ENCODE data around the gene CENPN.

The CENPN gene, protein sequence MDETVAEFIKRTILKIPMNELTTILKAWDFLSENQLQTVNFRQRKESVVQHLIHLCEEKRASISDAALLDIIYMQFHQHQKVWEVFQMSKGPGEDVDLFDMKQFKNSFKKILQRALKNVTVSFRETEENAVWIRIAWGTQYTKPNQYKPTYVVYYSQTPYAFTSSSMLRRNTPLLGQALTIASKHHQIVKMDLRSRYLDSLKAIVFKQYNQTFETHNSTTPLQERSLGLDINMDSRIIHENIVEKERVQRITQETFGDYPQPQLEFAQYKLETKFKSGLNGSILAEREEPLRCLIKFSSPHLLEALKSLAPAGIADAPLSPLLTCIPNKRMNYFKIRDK

DNA sequence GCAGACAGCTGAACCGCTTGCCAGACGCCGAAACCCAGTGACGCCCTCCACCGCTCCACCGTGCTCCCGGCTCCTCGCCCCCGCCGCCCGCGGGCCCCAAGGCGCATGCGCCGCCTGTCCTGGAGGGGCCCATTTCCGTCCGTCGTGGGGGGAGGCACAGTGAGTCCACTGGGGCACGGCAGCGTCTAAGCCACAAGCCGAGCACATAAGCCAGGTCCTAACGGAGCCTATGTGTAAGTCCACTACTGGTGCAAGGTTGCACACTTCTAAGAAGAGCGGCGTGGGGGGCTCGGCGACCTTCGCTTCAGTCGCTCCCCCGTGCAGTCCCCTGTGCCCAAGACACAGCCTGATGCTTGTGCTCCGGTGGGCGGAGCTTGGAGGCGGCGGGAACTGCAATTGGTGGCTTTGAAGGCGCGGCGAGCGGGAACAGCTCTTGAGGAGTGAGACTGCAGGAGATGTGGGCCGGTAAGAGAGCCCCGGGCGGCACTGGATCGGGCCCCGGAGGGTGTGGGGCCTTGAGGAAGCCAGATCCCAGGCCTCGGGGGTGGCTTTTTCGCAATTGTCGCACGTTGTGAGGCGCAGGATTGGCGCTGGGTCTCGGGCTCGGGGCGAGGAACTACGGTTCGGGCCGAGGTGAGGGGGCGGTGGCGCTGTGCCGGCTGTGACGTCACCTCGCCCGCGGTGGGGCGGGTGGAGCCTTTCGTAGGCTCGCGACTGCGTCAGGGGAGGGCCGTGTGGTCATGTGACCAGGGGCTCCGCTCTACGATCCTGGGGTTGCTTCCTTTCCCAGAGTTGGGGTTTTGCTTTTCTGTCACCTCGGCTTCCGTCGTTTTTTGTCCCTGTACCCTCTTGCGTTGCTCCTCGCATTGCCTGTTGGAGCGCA, at the start of gene CENPN, which contains the start of gene CMC2:
TSS of gene CENPN (plus strand) at position 402 of the 883 bp plus-strand sequence. CDS start 4,726 bp downstream, outside the sequence.
TSS of gene CMC2 (minus strand) at position 73 of the 883 bp plus-strand sequence. CDS start 9,491 bp downstream, outside the sequence.
- peak; percentile 97 for DNase-seq (ENCODE audit: low spot score)

DNA sequence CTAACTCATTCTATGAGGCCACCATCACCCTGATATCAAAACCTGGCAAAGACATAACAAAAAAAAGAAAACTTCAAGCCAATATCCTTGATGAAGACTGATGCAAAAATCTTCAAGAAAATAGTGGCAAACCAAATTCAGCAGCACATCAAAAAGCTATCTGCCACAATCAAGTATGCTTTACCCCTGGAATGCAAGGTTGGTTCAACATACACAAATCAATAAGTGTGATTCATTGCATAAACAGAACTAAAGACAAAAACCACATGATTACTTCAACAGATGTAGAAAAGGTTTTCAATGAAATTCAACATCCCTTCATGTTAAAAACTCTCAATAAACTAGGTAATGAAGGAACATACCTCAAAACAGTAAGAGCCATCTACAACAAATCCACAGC, 48.7 kb upstream of the CENPN start:
- no peak for DNase-seq (ENCODE audit: low spot score)

DNA sequence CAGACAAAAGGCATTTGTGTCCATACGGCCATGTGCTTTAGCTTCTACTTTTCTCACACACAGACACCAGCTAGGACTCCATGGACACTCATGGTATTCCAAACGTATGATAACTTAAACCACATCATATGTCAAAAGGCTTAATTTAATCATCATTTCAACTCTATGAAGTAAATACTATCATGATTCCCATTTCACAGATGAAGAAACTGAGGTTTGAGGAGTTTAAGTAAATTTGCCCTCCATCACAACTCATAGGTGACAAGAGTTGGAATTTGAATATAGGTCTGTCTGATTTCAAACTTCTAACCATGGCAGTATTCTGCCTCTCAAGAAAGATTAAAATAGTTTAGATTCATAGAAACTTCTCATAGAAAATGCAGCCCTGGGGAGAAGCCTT, 44.1 kb upstream of the CENPN start:
- DNase-seq (ENCODE audit: low spot score) = no peak

DNA sequence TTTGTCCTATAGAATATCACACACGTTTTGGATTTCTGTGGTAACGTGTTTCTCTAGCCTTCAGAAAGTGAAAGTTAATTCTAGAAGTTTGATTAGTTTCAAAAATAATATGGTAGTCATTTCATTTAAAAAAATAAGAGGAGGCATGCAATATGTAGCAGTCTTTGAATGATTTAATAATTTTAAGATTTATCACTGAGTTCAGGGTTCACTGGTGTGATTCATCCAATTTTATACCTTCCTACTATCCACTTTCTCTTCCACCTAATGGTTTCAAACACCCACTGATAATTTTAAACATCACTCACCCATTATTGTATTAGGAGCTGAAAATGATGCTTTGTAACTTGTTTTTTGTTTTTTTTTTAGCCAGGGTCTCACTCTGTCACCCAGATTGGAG, 42.7 kb upstream of the CENPN start:
- DNase-seq (ENCODE audit: low spot score) = no peak

DNA sequence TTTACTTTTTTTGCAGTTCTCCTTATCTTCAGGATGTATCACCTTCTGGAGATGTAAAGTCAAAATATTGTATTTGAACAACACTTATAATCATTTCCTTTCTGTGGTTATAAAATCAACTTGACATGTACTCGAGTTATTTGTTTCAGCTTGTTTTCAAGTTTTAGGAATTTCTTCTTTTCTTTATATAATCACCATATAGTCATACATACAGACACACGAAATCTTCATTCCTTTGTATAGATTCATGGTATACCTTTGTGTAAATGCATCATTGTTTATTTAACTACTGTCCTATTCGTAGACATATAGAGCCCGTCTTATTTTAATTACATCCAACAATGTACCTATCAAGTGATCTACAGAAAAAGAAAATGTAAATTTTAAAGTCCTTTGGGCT, 40.4 kb upstream of the CENPN start:
- DNase-seq (ENCODE audit: low spot score) = no peak

DNA sequence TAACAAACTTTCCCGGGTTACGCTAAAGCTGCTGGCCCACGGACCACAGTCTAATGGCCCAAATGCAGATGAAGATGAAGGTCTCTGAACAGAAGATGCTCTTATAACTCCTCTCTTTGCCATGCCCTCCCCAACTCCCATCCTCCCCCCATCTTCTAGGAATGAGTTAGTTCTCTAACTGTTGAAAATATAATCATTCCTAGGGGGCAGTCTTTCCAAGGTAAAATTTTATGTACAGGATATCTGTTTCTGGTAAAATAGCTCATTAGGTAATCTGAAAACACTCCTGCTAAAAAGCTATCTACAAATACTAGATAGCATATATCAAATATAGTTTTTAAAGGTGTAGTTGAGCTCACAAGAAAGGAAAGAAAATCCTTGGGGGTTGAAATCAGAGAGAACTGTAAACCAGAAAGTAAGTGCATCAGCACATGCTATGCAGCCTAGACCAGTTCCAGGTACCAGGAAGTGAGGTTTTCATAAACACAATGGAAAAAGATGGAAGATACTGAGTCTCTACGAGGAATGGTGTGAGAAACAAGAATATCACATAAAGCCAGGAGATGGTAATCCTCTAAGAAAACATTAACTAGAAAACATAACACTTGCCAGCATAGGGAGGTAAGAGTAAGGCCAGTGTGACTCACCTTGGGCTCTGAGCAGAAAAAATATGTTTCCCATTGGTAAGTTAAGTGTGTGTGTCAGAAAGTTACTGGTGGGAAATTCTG, 38.5 kb upstream of the CENPN start:
- DNase-seq (ENCODE audit: low spot score) = no peak

DNA sequence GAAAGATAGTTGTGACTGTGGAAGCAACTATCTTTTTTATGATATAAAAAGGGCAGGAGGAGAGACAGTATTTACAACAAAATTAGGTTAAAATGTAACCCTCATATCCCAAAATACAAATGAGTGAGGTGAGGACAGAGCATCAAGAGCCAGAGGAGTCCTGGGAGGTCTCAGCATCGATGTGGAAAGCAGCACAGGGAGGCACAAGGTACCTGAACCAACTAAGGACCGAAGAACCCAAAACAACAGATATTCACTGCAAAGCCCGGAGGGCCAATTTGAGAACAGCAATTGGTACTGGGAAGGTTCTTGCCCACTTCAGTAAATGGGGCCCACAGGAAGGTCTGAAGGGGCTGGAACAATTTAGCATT, 37.9 kb upstream of the CENPN start:
- DNase-seq (ENCODE audit: low spot score) = no peak

DNA sequence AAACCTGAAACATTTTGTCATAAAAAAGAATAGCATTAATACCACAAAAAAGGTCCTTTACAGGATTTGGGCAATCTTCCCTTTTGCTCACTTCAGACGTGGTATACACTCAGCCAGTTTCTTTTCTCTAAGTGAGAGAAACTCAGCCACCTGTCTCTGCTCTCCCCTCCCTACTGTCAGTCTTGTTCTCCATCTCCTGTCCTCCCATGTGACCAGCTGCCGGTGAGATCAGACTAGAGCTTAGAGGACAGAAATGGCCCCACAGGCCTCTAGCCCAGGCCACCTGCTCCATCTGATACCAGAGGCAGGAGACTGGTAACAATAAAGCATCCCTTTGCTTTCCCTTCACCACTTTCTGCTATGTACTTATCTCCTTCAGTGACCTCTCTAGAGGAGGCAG, 35.2 kb upstream of the CENPN start:
- no peak for DNase-seq (ENCODE audit: low spot score)

DNA sequence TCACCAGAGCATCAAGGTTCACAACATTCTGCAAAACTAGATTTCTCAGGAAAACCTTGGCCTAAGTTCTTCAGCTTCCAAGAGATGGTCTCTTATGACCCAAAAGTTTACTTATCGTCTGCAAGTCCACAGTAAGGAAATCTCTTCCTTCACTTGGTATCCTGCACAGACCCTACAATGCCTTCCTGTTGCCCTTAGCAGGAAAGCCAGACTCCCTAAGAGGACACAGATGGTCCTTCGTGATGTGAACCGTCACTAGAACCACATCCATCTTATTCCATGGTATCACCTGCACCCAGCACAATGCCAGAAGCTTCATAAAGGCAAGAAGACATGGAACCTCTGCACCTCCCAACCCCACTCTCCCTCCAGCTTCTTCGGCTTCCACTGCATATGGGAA, 34.4 kb upstream of the CENPN start:
- DNase-seq (ENCODE audit: low spot score) = no peak

DNA sequence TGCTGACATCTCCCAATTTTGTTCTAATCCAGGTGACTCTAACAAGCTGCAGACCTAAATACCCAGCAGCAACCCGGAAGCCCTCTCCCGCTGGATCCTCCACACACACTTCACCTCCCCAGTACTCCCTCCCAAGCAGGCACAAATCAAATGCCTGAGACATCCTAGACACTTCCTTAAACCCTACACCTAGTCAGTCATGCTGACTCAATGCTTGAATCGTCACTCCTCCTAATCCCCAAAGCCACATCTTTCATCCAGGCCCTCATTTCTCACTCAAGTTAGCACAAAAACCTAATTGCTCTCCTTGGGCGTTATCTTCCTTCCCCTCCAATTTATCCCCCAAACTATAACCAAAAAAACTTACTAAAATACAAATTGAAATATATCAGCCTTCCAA, 33.0 kb upstream of the CENPN start:
- no peak for DNase-seq (ENCODE audit: low spot score)

DNA sequence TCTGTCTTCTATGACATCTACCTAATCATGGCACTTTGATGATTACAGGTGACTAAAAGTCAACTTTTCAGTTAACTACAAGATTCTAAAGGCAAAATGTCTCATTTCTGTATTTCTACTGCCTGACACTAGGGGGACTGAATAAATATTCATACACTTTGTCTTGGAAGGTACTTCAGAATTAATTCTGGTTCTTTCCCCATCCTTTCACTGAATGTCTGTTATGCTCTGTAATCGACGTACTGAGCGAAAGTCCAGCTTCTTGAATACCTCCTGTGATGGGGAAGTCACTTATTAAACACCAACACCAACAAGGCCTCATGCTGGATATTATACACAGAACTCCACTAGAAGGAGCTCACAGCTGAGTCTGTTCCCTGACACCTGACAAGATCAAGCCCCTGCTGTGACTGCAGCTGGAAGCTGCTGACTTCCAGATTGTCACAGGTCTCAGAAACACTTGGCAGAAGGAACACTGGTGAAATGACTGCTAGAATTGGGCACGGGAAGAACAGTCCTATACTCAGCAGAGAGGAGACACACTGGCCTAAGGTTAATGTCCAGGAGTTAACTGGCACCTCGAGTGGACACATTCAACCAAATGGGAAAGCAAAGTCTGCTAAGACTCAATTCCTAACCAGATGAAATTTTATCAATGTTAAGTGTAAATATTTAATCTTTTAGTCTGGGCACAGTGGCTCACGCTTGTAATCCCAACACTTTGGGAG, 32.2 kb upstream of the CENPN start:
- peak; percentile 6 for DNase-seq (ENCODE audit: low spot score)

DNA sequence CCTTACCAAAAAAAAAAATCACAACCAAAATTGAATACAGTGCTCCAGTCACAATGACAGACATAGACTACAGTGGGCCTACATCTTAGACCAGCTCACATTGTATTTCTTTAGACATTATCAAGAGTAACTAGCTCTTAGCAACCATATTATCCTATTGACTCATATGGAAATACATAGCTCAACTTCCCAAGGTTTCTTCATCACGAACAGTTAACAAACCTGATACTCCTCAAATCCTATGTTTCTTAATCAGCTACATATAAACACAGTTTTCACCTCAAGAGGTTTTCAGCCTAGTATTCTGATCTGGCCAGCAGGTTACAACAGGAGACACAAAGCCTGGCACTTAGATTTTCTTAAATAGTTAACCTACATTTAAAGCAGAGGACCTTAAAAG, 30.1 kb upstream of the CENPN start:
- DNase-seq (ENCODE audit: low spot score) = no peak

DNA sequence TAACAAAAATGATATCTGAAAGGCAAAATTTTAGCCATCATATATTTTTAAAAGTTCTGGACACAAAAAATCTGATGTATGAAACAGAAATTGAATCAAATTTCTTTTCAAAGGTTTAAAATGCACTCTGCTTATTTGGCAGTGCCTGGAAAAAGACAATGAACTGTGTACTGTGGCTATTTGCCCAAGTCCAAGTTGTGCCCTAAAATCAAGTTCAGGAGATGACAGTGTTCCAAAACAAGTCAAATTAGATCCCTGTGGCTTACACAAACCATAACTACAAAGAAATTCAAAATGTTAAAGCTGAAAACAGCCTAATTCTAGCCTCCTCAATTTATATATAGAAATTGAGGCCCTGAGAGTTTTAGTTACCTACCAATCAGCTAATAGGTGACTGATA, 25.9 kb upstream of the CENPN start:
- DNase-seq (ENCODE audit: low spot score) = no peak

DNA sequence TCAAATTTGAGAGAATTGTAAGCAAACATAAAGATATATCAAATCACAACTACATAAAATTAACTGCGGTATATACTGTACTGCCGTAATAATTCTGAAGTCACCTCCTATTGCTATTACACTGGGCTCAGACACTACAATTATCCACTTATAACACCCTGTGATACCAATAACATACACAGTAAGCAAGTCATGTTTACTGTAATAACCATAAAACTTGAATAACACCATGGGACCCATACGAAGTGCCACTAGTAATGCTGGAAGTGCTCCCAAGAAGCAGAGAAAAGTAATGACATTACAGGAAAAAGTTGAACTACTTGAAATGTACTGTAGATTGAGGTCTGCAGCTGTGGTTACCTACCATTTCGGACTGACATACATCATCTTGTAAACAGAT, 24.4 kb upstream of the CENPN start:
- DNase-seq (ENCODE audit: low spot score) = no peak

DNA sequence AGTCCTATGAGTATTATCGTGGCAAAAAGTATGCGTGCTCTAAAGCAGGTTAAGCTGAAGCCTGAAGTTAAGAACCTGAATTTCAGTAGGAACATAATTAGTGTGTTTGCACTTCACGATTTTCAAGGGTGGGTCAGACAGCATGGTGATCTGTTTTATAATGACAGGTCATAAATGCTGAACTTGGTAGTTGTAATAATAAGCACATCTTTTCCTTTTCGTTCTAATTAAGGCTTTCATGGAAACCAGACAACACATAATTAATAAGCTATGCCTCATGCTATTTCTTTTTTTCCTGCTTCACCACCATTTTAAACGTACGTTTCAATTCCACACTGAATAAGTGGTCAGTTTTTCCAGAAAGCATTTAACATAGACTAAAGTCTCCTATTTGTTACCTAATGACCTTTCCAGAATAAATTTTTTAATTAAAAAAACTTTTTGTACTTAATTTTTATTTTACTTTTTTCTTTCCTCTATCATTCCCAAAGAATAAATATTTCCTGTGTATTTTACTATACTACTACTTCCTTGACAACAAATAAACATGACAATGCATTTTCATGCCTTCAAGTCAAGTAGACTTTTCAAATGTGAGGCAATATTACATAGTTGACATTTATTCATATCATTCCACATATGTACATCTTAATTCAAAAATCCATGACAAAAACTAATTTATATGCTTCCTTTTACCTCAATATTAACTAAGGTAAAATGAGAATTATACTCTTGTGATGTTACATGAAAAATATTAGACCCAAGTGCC, 22.7 kb upstream of the CENPN start:
- no peak for DNase-seq (ENCODE audit: low spot score)

DNA sequence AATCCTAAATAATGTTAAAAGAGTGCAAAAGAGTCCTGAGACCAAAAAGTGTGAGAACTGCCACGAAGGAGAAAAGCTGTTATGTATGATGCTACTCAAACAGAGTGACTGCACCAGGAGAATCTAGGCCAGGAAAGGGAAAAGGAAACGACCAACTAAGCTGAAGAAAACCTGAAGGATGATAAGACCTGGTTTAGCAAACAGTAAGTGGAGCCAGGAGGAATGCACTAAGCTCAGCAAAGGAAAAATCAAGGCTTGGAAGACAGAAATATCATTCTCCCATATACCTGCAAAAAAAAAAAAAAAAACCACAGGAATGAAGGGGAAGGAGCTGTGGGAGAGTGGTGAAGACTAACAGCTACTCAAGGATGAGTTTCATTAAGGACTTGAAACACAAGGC, 21.4 kb upstream of the CENPN start:
- no peak for DNase-seq (ENCODE audit: low spot score)

DNA sequence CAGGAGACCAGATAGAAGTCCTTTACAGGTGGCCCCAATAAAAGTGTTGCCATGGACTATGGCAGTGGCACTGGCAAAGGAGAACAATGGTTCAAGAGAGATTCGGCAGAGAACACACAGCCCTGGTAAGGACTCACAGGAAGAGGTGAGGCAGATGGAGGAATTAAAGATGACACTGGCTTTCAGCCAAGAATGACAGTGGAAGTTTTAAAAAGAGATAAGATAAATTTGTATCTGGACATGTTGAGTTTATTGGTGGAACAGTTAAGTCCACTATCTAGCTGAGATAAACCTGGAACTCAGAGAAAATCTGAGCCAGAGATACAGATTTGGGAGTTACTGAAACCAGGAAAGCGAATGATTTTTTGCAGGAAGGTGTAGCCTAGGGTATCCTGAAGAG, 20.5 kb upstream of the CENPN start:
- DNase-seq (ENCODE audit: low spot score) = no peak

DNA sequence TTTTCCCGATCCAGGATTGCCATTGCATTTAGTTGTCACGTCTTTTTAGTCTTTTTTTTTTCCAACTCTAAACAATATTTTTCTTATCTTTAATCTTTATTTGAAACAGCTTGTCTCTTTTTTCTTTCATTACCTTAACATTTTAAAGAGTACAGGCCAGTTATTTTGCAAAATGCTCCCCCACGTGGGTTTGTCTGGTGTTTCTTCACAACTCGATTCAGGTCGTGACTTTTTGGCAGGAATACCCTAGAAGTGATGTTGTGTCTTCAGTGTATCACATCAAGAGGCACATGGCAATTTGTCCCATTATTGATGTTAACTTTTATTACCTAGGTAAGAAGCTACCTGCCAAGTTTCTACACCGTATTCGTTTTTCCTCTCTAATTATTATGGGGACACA, 18.3 kb upstream of the CENPN start:
- DNase-seq (ENCODE audit: low spot score) = no peak

DNA sequence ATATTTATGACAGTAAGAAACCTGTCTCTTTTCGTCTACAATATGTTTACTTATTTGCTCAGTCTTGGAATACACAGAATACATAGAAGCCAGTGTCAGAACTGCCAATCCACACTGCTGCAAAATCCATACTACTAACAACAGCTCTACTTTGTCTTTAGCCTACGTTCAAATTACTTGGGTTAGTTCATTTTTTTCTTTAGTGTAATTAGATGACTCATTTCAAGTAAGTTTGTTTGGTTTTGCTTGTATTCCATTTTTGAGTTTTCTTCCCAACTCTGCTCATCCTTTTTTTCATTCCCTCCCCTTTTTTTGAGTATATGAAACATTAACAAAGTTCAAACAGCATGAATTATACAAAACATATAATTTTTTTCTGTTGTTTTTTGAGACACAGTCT, 17.2 kb upstream of the CENPN start:
- no peak for DNase-seq (ENCODE audit: low spot score)

DNA sequence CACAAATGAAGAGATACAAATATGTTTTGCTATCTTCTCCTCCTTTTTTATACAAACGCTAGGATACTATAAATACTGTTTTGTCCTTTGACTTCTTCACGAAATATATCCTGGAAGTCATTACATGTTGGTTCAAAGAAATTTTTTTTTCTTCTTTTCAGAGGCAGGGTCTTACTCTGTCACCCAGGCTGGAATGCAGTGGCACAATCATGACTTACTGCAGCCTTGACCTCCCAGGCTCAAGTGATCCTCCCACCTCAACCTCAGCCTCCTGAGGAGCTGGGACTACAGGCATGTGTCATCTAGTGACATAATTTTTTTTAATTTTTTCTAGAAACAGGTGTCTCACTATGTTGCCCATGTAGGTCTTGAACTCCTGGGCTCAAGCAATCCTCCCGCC, 16.4 kb upstream of the CENPN start:
- no peak for DNase-seq (ENCODE audit: low spot score)

DNA sequence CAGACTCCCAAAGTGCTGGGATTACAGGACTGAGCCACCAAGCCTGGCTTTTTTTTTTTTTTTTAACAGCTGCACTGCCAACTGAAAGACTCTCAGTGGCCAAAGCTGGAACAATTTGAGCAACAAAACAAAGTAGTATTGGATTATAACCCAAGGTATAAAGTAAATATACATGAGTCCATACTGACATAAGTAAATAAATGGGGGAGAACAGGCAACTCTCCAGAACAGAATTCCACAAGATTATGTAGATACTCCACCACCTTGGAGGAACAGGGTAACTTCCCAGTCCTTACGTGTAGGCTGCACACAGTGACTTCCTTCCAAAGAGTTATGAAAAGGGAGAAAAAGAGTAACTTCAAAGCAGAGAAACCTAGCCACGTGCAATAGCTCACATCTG, 16.0 kb upstream of the CENPN start:
- DNase-seq (ENCODE audit: low spot score) = no peak

Measured in activated CD4-positive, alpha-beta T cell treated with anti-CD3 and anti-CD28 coated beads, Interleukin-2, Interleukin-4, amounts not matched to agents 100 ng/mL and 50 ng/mL, durations not matched to agents 16 hours and 8 hours (primary cell).